SJSA1 (cell line): ENCODE data around the gene GNG13. TPM values are rescaled to one million over a fixed set of nuclear protein-coding genes. Genes with fewer than 3 reads are reported as not detected.
"Not testable (repeated sequence)": the region's sequence is repeated elsewhere in the genome, so short reads cannot be mapped to it uniquely, and the experiment has no call there.

Source experiments
- DNase-seq, 2 experiments: peaks; one replicate each; pipeline ENCODE4 v3.0.0-alpha.2; 2015 to 2020; ENCODE audit warnings: low spot score in 2 of 2, low read depth in 1 of 2
- H3K27ac ChIP-seq: fragments of 250-450 bp; sonication (Bioruptor Pico); 2 replicates; pipeline ENCODE4 v1.5.1; 2020; ENCODE audit warnings: mild to moderate bottlenecking, moderate library complexity
- H3K27me3 ChIP-seq: fragments of 250-450 bp; sonication (Bioruptor Pico); replicated peaks from 2 replicates; pipeline ENCODE4 v1.5.1; 2020; ENCODE audit warnings: mild to moderate bottlenecking, moderate library complexity
- H3K36me3 ChIP-seq: fragments of 250-450 bp; sonication (Bioruptor Pico); 2 replicates; pipeline ENCODE4 v1.5.1; 2020; ENCODE audit warnings: mild to moderate bottlenecking
- H3K4me1 ChIP-seq: fragments of 250-450 bp; sonication (Bioruptor Pico); replicated peaks from 2 replicates; pipeline ENCODE4 v1.6.1; 2021; ENCODE audit warnings: mild to moderate bottlenecking
- H3K4me3 ChIP-seq: fragments of 250-450 bp; sonication (Bioruptor Pico); 2 replicates; pipeline ENCODE4 v1.5.1; 2020; ENCODE audit warnings: mild to moderate bottlenecking
- H3K9me3 ChIP-seq: fragments of 250-450 bp; sonication (Bioruptor Pico); replicated peaks from 2 replicates; pipeline ENCODE4 v1.5.1; 2020; ENCODE audit warnings: mild to moderate bottlenecking
- total RNA-seq: library from RNA; depleted of rRNA; stranded (reverse); fragments of >200 nt; shearing (Covaris generic); gene quantifications from 2 replicates; pipeline ENCODE4 v1.2.3, GENCODE V29; 2014

GNG13 gene
- total RNA-seq, 1 experiment from 2014 or later = not detected

DNA sequence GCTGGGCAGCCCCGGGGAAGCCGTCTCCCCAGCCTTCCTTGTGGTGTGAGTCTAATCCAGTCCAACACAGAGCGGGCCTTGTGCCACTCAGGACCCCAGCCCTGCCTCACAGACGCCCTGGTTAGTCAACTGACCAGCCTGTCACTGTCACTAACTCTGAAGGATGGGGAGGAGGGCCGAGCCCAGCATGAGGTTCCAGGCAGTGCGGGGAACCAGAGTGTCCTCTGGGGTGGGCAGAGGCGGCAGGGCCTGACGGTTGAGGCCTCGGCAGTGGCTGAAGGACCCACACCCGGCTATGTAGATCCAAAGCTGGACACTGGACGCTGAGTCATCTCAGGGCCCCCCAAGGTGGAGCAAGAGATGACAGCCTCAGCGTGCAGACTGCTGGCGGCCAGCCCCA is 21.0 kb downstream of the GNG13 start:
- H3K4me1 ChIP-seq = no peaks in the 10 kb centered on the region
- no peak for DNase-seq
- H3K27me3 ChIP-seq = peaks cover 15% of the 10 kb centered on the region; the same call in 1 of the 2 replicates
- no peak overlapping the region for H3K27ac ChIP-seq
- H3K36me3 ChIP-seq = no peaks in the 10 kb centered on the region; the same call in 1 of the 2 replicates
- H3K4me3 ChIP-seq = no peak overlapping the region
- H3K9me3 ChIP-seq = no peaks in the 10 kb centered on the region

GRCh38 chr16:778909-779527 is 21.5 kb downstream of the GNG13 start:
- Histone ChIP-seq H3K4me3 (no peak overlapping the region), H3K36me3 (no peaks in the 10 kb centered on the region), H3K27me3 (peaks cover 15% of the 10 kb centered on the region; the same call in 1 of the 2 replicates), H3K9me3 (no peaks in the 10 kb centered on the region), H3K4me1 (no peaks in the 10 kb centered on the region), H3K27ac (no peak overlapping the region)
- no peak for DNase-seq

- Histone ChIP-seq H3K36me3 (no peaks in the 10 kb centered on the region), H3K4me1 (no peaks in the 10 kb centered on the region), H3K27ac (no peak overlapping the region), H3K9me3 (no peaks in the 10 kb centered on the region), H3K4me3 (no peak overlapping the region), H3K27me3 (peaks cover 14% of the 10 kb centered on the region; the same call in 1 of the 2 replicates)
- DNase-seq = no peak
These were observed 22.1 kb downstream of the GNG13 start for GRCh38 chr16:778447-778846.

DNA sequence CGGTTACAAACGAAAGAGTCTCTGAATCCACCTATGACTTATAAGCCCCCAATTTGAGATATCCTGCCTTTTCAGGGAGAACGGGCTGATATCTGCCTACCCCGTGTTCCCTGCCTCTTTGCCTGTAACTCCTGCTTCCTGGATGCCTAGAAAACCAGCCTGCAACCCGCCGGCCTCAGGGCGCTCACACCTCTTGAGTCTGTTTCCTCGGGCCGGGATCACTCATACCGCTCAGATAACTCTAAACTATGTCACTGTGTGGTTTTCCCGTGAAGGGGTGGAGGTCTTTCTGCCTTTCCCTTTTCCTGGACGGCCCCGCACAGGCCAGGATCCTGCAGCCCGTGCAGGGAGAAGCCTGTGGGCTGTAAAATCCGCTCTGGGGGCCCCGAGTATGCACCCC is 22.7 kb downstream of the GNG13 start:
- Histone ChIP-seq H3K4me1 (no peaks in the 10 kb centered on the region), H3K36me3 (no peaks in the 10 kb centered on the region)
- DNase-seq = no peak

GRCh38 chr16:776824-777223 is 23.7 kb downstream of the GNG13 start:
- H3K36me3 ChIP-seq = no peaks in the 10 kb centered on the region
- no peaks in the 10 kb centered on the region for H3K27me3 ChIP-seq

More for the DNA sequence above, 22.7 kb downstream of the GNG13 start:
- Histone ChIP-seq H3K9me3 (no peaks in the 10 kb centered on the region), H3K4me3 (no peak overlapping the region), H3K27ac (no peak overlapping the region), H3K27me3 (peaks cover 8% of the 10 kb centered on the region; the same call in 1 of the 2 replicates)

GRCh38 chr16:776298-776697 is 24.2 kb downstream of the GNG13 start:
- H3K4me3 ChIP-seq, H3K9me3 ChIP-seq, H3K36me3 ChIP-seq, DNase-seq, H3K27ac ChIP-seq, H3K27me3 ChIP-seq, H3K4me1 ChIP-seq: not testable (repeated sequence)

More at GRCh38 chr16:776824-777223, 23.7 kb downstream of the GNG13 start:
- H3K4me1 ChIP-seq = no peaks in the 10 kb centered on the region
- no peak overlapping the region for H3K4me3 ChIP-seq
- H3K9me3 ChIP-seq = no peaks in the 10 kb centered on the region
- H3K27ac ChIP-seq = no peak overlapping the region
- DNase-seq = no peak

GRCh38 chr16:775236-775796 is 25.2 kb downstream of the GNG13 start:
- no peak for DNase-seq
- Histone ChIP-seq H3K36me3 (no peaks in the 10 kb centered on the region), H3K4me3 (no peak overlapping the region)

GRCh38 chr16:774086-775001 is 26.2 kb downstream of the GNG13 start:
- Histone ChIP-seq H3K27ac (no peak overlapping the region), H3K4me1 (no peaks in the 10 kb centered on the region), H3K9me3 (no peaks in the 10 kb centered on the region), H3K27me3 (no peaks in the 10 kb centered on the region), H3K36me3 (no peaks in the 10 kb centered on the region), H3K4me3 (no peak overlapping the region)
- DNase-seq = no peak

More at GRCh38 chr16:775236-775796, 25.2 kb downstream of the GNG13 start:
- Histone ChIP-seq H3K27me3 (no peaks in the 10 kb centered on the region), H3K9me3 (no peaks in the 10 kb centered on the region), H3K4me1 (no peaks in the 10 kb centered on the region), H3K27ac (no peak overlapping the region)

- Histone ChIP-seq H3K27me3 (no peaks in the 10 kb centered on the region), H3K4me1 (no peaks in the 10 kb centered on the region), H3K9me3 (no peaks in the 10 kb centered on the region), H3K4me3 (no peak overlapping the region), H3K36me3 (no peaks in the 10 kb centered on the region), H3K27ac (no peak overlapping the region)
- DNase-seq = no peak
These were observed 27.6 kb downstream of the GNG13 start for GRCh38 chr16:772959-773358.

DNA sequence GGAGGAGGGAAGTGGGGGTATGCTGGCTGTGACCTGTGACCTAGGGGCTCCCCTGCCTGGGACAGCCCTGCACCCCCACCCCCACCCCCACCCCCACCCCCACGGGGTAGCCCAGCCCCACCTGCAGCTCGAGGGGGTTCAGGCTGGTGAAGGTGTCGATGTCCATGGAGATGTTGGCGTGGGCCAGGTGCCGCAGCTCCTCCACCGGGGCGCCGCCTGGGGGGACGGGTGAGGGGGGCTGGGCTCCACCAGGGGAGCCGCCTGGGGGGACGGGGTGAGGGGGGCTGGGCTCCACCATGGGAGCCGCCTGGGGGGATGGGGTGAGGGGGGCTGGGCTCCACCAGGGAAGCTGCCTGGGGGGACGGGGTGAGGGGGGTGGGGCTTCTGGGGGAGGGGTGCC is 30.1 kb downstream of the GNG13 start:
- DNase-seq = no peak
- H3K27me3 ChIP-seq = no peaks in the 10 kb centered on the region
- H3K36me3 ChIP-seq = no peaks in the 10 kb centered on the region
- H3K4me3 ChIP-seq = no peak overlapping the region
- H3K27ac ChIP-seq = no peak overlapping the region
- no peaks in the 10 kb centered on the region for H3K4me1 ChIP-seq
- no peaks in the 10 kb centered on the region for H3K9me3 ChIP-seq

GRCh38 chr16:769934-770333 is 30.6 kb downstream of the GNG13 start:
- no peaks in the 10 kb centered on the region for H3K36me3 ChIP-seq
- H3K9me3 ChIP-seq = no peaks in the 10 kb centered on the region
- no peak overlapping the region for H3K27ac ChIP-seq
- H3K4me1 ChIP-seq = no peaks in the 10 kb centered on the region
- DNase-seq = no peak
- no peak overlapping the region for H3K4me3 ChIP-seq
- no peaks in the 10 kb centered on the region for H3K27me3 ChIP-seq

DNA sequence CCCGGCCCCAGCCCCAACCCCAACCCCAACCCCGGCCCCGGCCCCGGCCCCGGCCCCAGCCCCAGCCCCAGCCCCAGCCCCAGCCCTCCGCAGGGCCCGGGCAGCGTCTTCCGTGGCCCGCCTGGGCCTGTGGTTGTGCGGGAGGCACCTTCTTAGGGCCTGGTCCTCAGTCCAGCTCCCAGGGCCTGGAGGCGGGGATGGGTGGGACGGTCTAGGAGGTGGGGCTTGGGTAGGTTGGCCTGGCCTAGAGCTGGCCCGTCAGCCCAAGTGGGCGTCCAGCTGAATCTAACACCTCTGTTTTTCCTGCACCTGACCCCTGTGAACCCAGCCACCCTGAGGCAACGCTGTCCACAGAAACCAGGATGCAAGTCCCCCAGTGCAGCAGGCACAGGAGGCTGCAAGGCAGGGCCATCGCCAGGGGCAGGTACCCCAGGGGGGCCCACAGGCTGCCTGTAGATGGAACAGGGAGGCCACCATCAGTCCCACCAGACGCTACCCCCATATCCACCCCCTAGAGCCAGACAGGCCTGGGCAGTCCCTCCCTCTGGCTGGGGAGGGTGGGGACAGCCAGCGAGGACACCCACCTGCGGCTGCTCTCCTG is 31.2 kb downstream of the GNG13 start:
- H3K36me3 ChIP-seq = no peaks in the 10 kb centered on the region
- H3K9me3 ChIP-seq = no peaks in the 10 kb centered on the region
- 0 out of 2 replicates have a peak, but pooled peaks cover under 1% of the 10 kb centered on the region for H3K27me3 ChIP-seq
- DNase-seq = no peak
- H3K4me3 ChIP-seq = no peak overlapping the region
- H3K27ac ChIP-seq = no peak overlapping the region
- no peaks in the 10 kb centered on the region for H3K4me1 ChIP-seq

DNA sequence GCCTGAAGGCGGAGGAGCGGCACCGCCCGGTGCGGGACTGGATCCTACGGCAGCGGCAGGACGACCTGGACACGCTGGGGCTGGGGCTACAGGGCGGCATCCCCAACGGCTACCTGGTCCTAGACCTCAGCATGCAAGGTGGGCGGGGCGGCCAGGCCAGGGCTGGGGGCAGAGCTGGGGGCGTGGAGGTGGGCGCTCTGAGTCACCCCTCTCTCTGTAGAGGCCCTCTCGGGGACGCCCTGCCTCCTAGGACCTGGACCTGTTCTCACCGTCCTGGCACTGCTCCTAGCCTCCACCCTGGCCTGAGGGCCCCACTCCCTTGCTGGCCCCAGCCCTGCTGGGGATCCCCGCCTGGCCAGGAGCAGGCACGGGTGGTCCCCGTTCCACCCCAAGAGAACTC is 32.1 kb downstream of the GNG13 start:
- DNase-seq = no peak
- Histone ChIP-seq H3K9me3 (no peaks in the 10 kb centered on the region), H3K36me3 (no peaks in the 10 kb centered on the region), H3K27me3 (0 out of 2 replicates have a peak, but pooled peaks cover 5% of the 10 kb centered on the region), H3K4me3 (no peak overlapping the region), H3K4me1 (no peaks in the 10 kb centered on the region), H3K27ac (no peak overlapping the region)
